HG02571 (cell line): Measurements from ENCODE around the gene DNAJC12.
A peak's percentile ranks its signal among the peaks of the same experiment; 100 is the strongest.
"Not testable (repeated sequence)": the region's sequence is repeated elsewhere in the genome, so short reads cannot be mapped to it uniquely, and the experiment has no call there.

ENCODE experiments used
- ATAC-seq: cut with Tn5 transposase; IDR thresholded peaks from one replicate; pipeline ENCODE4 v1.9.1; 2021; ENCODE audit warnings: mild to moderate bottlenecking, moderate library complexity; ENCODE audit not compliant: unreplicated experiment

DNAJC12 gene

DNA sequence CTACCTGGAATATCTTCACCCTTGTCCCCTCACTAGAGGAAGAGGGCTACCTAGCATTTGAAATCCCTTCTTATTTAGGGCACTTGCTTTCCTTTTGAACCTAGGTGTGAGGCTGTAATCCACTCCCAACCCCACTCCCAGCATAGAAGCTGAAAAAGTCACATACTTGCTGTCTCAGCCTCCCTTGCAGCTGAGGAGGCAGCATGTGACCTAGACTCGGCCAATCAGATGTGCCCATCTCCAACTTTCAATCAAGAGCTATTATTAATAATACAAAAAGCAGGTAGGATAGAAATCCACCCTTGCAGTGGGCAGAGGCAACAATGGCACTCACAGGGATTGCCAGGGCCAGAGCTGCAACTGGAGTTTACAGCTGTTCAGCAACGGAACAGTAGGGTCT lies 70.7 kb downstream of the DNAJC12 start:
- no peak for ATAC-seq

- ATAC-seq, result peak; percentile 85
Observed at GRCh38 chr10:67764012-67764822, 73.8 kb downstream of the DNAJC12 start.

GRCh38 chr10:67763499-67764011 lies 74.4 kb downstream of the DNAJC12 start:
- peak; percentile 18 for ATAC-seq

GRCh38 chr10:67762567-67762966 lies 75.4 kb downstream of the DNAJC12 start:
- not testable (repeated sequence) for ATAC-seq

GRCh38 chr10:67760272-67760671 lies 77.7 kb downstream of the DNAJC12 start:
- ATAC-seq, result no peak
